H9 (cell line): ENCODE results near the gene OR52M1. TPM values are rescaled to one million over a fixed set of nuclear protein-coding genes. Genes with fewer than 3 reads are reported as not detected.

Source experiments
- DNase-seq: peaks from one replicate; pipeline ENCODE4 v3.0.0-alpha.2; 2017
- H2AFZ ChIP-seq: one replicate; pipeline ENCODE4 v1.6.1; 2013; ENCODE audit warnings: mild to moderate bottlenecking, low read length, control low read depth, moderate library complexity
- H2AK5ac ChIP-seq: 2 replicates; pipeline ENCODE4 v1.6.1; 2013; ENCODE audit warnings: low read length, control low read depth, mixed read lengths; ENCODE audit not compliant: insufficient read length
- H2BK120ac ChIP-seq: one replicate; pipeline ENCODE4 v1.6.1; 2013; ENCODE audit warnings: low read depth, mild to moderate bottlenecking, low read length, control low read depth, inconsistent platforms; ENCODE audit not compliant: poor library complexity, severe bottlenecking
- H2BK12ac ChIP-seq: 2 replicates; pipeline ENCODE4 v1.6.1; 2013; ENCODE audit warnings: low read length, control low read depth, mixed read lengths, low read depth; ENCODE audit not compliant: insufficient read length
- H2BK15ac ChIP-seq: 2 replicates; pipeline ENCODE4 v1.6.1; 2013; ENCODE audit warnings: low read depth, low read length, control low read depth
- H2BK20ac ChIP-seq: one replicate; pipeline ENCODE4 v1.6.1; 2013; ENCODE audit warnings: low read depth, mild to moderate bottlenecking, low read length, control low read depth, inconsistent platforms; ENCODE audit not compliant: poor library complexity, severe bottlenecking
- H2BK5ac ChIP-seq: 2 replicates; pipeline ENCODE4 v1.6.1; 2013; ENCODE audit warnings: low read length, control low read depth, mixed read lengths; ENCODE audit not compliant: insufficient read length
- H3K14ac ChIP-seq: 2 replicates; pipeline ENCODE4 v1.6.1; 2013; ENCODE audit warnings: low read length, control low read depth; ENCODE audit not compliant: insufficient read depth
- H3K18ac ChIP-seq: 2 replicates; pipeline ENCODE4 v1.6.1; 2013; ENCODE audit warnings: low read depth, mild to moderate bottlenecking, mixed read lengths, low read length, control low read depth; ENCODE audit not compliant: insufficient read length
- H3K23ac ChIP-seq: 2 replicates; pipeline ENCODE4 v1.6.1; 2013; ENCODE audit warnings: low read length, control low read depth, mixed read lengths, low read depth; ENCODE audit not compliant: insufficient read length
- H3K23me2 ChIP-seq: 2 replicates; pipeline ENCODE4 v1.6.1; 2013; ENCODE audit warnings: low read depth, mild to moderate bottlenecking, mixed read lengths, low read length, control low read depth; ENCODE audit not compliant: insufficient read length, poor library complexity, severe bottlenecking
- H3K27ac ChIP-seq: 2 replicates; pipeline ENCODE4 v1.5.1; 2013; ENCODE audit warnings: low read length, control low read depth, mixed read lengths, low read depth; ENCODE audit not compliant: insufficient read length
- H3K27me3 ChIP-seq: 2 replicates; pipeline ENCODE4 v1.6.1; 2013; ENCODE audit warnings: low read length, control low read depth, inconsistent platforms; ENCODE audit not compliant: insufficient read depth
- H3K4ac ChIP-seq: 2 replicates; pipeline ENCODE4 v1.6.1; 2013; ENCODE audit warnings: low read depth, mild to moderate bottlenecking, control low read depth, inconsistent platforms, low read length, moderate library complexity
- H3K4me1 ChIP-seq: 2 replicates; pipeline ENCODE4 v1.6.1; 2013; ENCODE audit warnings: low read length, control low read depth, inconsistent platforms; ENCODE audit not compliant: insufficient read depth
- H3K4me2 ChIP-seq: 2 replicates; pipeline ENCODE4 v1.6.1; 2013; ENCODE audit warnings: low read length, control low read depth, mixed read lengths; ENCODE audit not compliant: insufficient read length, insufficient read depth
- H3K56ac ChIP-seq: 2 replicates; pipeline ENCODE4 v1.6.1; 2013; ENCODE audit warnings: low read depth, mild to moderate bottlenecking, mixed read lengths, low read length, control low read depth; ENCODE audit not compliant: insufficient read length
- H3K79me1 ChIP-seq: 2 replicates; pipeline ENCODE4 v1.6.1; 2013; ENCODE audit warnings: low read depth, mild to moderate bottlenecking, moderate library complexity, low read length, control low read depth, inconsistent platforms; ENCODE audit not compliant: insufficient read depth, poor library complexity, severe bottlenecking
- H3K79me2 ChIP-seq: 2 replicates; pipeline ENCODE4 v1.6.1; 2013; ENCODE audit warnings: low read length, control low read depth, inconsistent platforms; ENCODE audit not compliant: insufficient read depth
- H3K9ac ChIP-seq: 2 replicates; pipeline ENCODE4 v1.6.1; 2013; ENCODE audit warnings: low read length, control low read depth, mixed read lengths; ENCODE audit not compliant: insufficient read length; ENCODE audit errors: extremely low read depth
- H3K9me3 ChIP-seq: one replicate; pipeline ENCODE4 v1.6.1; 2013; ENCODE audit warnings: low read depth, low read length, inconsistent platforms; ENCODE audit not compliant: control insufficient read depth
- H3T11ph ChIP-seq: one replicate; pipeline ENCODE4 v1.6.1; 2013; ENCODE audit warnings: mild to moderate bottlenecking, low read length, control low read depth, inconsistent platforms
- H4K20me1 ChIP-seq: one replicate; pipeline ENCODE4 v1.6.1; 2013; ENCODE audit not compliant: control insufficient read depth, insufficient read length, insufficient read depth
- H4K5ac ChIP-seq: 2 replicates; pipeline ENCODE4 v1.6.1; 2013; ENCODE audit warnings: low read depth, mild to moderate bottlenecking, mixed read lengths, low read length, control low read depth; ENCODE audit not compliant: insufficient read length
- H4K8ac ChIP-seq: replicated peaks from 2 replicates; pipeline ENCODE4 v1.6.1; 2013; ENCODE audit warnings: low read length, control low read depth, mixed read lengths, low read depth; ENCODE audit not compliant: insufficient read length
- H4K91ac ChIP-seq: 2 replicates; pipeline ENCODE4 v1.6.1; 2013; ENCODE audit warnings: low read depth, mild to moderate bottlenecking, moderate library complexity, mixed read lengths, low read length, control low read depth; ENCODE audit not compliant: insufficient read length
- H3K27ac Mint-ChIP-seq, 3 experiments: 2 replicates in 2 of 3; 3 replicates in 1 of 3; pipeline ENCODE4 v1.8.0; 2020 to 2021; ENCODE audit warnings: mixed read lengths in 3 of 3, mild to moderate bottlenecking in 1 of 3, moderate library complexity in 1 of 3
- H3K27me3 Mint-ChIP-seq: 2 replicates; pipeline ENCODE4 v1.8.0; 2021; ENCODE audit warnings: low read depth, mild to moderate bottlenecking, moderate library complexity, mixed read lengths
- H3K36me3 Mint-ChIP-seq, 3 experiments: 2 replicates in 2 of 3; 3 replicates in 1 of 3; pipeline ENCODE4 v1.8.0; 2020 to 2021; ENCODE audit warnings: low read depth in 3 of 3, mixed read lengths in 3 of 3; ENCODE audit not compliant: insufficient read depth in 1 of 3
- H3K4me1 Mint-ChIP-seq, 2 experiments: 2 replicates each; pipeline ENCODE4 v1.8.0; 2020; ENCODE audit warnings: mixed read lengths in 2 of 2
- H3K4me3 Mint-ChIP-seq, 2 experiments: 2 replicates in 1 of 2; 3 replicates in 1 of 2; pipeline ENCODE4 v1.8.0; 2020 to 2021; ENCODE audit warnings: mild to moderate bottlenecking in 2 of 2, mixed read lengths in 2 of 2, moderate library complexity in 1 of 2
- H3K9me3 Mint-ChIP-seq, 2 experiments: 2 replicates in 1 of 2; 3 replicates in 1 of 2; pipeline ENCODE4 v1.8.0; 2020; ENCODE audit warnings: mild to moderate bottlenecking in 2 of 2, mixed read lengths in 2 of 2, moderate library complexity in 1 of 2
- CTCF ChIP-seq: fragments of 200-600 bp; sonication (generic); conservative IDR thresholded peaks from 3 replicates; pipeline ENCODE4 v1.8.0; 2021; ENCODE audit warnings: antibody characterized with exemption, mild to moderate bottlenecking
- WGBS: extraction: QIAGEN DNeasy Blood & Tissue Kit; methylation state at CpG from one replicate; pipeline ENCODE4 v1.1.7; 2013; ENCODE audit warnings: missing lambda C conversion rate, low lambda C conversion rate, mixed read lengths; ENCODE audit not compliant: insufficient read length; ENCODE audit errors: extremely low coverage; 5-methylcytosine and 5-hydroxymethylcytosine counted together
- total RNA-seq: library from RNA; stranded (reverse); gene quantifications from 2 replicates; pipeline ENCODE4 v1.2.1, GENCODE V29; 2021

Gene OR52M1
- total RNA-seq, 1 experiment from 2014 or later, result not detected

- H2BK120ac ChIP-seq, result no peak overlapping the region
- Mint-ChIP-seq H3K27ac (no peak overlapping the region), H3K27me3 (peaks cover 5% of the 10 kb centered on the region; the same call in 1 of the 2 replicates)
These were observed 33.6 kb downstream of the OR52M1 start for GRCh38 chr11:4578624-4579023.

More at GRCh38 chr11:4578624-4579023, 33.6 kb downstream of the OR52M1 start:
- Histone ChIP-seq H3K79me2 (no peaks in the 10 kb centered on the region), H4K20me1 (no peaks in the 10 kb centered on the region), H4K91ac (no peak overlapping the region), H3K9me3 (no peaks in the 10 kb centered on the region), H3K23me2 (no peaks in the 10 kb centered on the region), H3K27ac (no peak overlapping the region), H3K79me1 (no peaks in the 10 kb centered on the region), H2BK20ac (no peak overlapping the region), H2BK12ac (no peak overlapping the region), H3T11ph (no peak overlapping the region), H3K4me2 (no peak overlapping the region), H3K23ac (no peak overlapping the region), H3K27me3 (no peaks in the 10 kb centered on the region), H4K5ac (no peak overlapping the region), H2AFZ (no peak overlapping the region), H3K56ac (no peak overlapping the region), H4K8ac (no peak overlapping the region), H3K4me1 (no peaks in the 10 kb centered on the region), H2AK5ac (no peak overlapping the region), H2BK5ac (no peak overlapping the region), H3K4ac (no peak overlapping the region), H3K18ac (no peak overlapping the region), H3K9ac (no peak overlapping the region), H3K14ac (no peak overlapping the region), H2BK15ac (no peak overlapping the region)
- Mint-ChIP-seq H3K36me3 (no peaks in the 10 kb centered on the region), H3K9me3 (no peaks in the 10 kb centered on the region; a peak in 1 of 5 replicates), H3K4me1 (no peaks in the 10 kb centered on the region), H3K4me3 (no peak overlapping the region)
- no CpG with 5 or more reads among the region's 6 CpGs for WGBS
- DNase-seq, result no peak
- no peak for TF ChIP-seq CTCF
